ENCODE data around the gene ATP2C2. TPM values are rescaled to one million over a fixed set of nuclear protein-coding genes. Genes with fewer than 3 reads are reported as not detected.

ATP2C2 gene
- total and polyA plus RNA-seq, 9 of the 15 experiments (the other 6 are each of a cell fraction or from before 2014, with no cell fraction given): 0.75 TPM; not detected in 8

GRCh38 chr16:84500531-84500930, 132.2 kb downstream of the ATP2C2 start:
- peaks cover under 1% of the 10 kb centered on the region; the same call in 2 of the 3 replicates for H3K36me3 ChIP-seq (ENCODE audit: control insufficient read depth, insufficient read depth, low read length)
- POLR2A ChIA-PET: no interaction called here
- no peaks in the 10 kb centered on the region for H3K27me3 ChIP-seq (ENCODE audit: control insufficient read depth in 2 of 2, insufficient read depth in 2 of 2, low read length in 2 of 2)
- DNase-seq (ENCODE audit: extremely low read depth in 1 of 4, low spot score in 3 of 4): no peak
- H3K9ac ChIP-seq (ENCODE audit: insufficient read depth in 1 of 2, low read depth in 2 of 2, low read length in 2 of 2): no peak overlapping the region
- no peak for ATAC-seq
- in situ Hi-C loops (cut with MboI): no loop called here
- no peaks in the 10 kb centered on the region for H4K20me1 ChIP-seq (replicated peaks; ENCODE audit: control insufficient read depth, insufficient read depth, low read length)
- whole genome bisulfite sequencing (ENCODE audit: insufficient coverage, low coverage, missing lambda C conversion rate): 61% methylated on average over 13 of the region's 13 CpGs
- H3K9me3 ChIP-seq (replicated peaks; ENCODE audit: control insufficient read depth, insufficient read depth, low read depth, low read length): no peaks in the 10 kb centered on the region
- H3K9me1 ChIP-seq (ENCODE audit: control insufficient read depth, insufficient read depth, low read length): no peaks in the 10 kb centered on the region
- no peak overlapping the region for H3K4me2 ChIP-seq (ENCODE audit: insufficient read depth, low read length)
- peaks cover 6% of the 10 kb centered on the region for H3K79me2 ChIP-seq (ENCODE audit: control insufficient read depth, insufficient read depth, low read length)
- intact Hi-C loops (cut with micrococcal nuclease): no loop called here
- H3K4me1 ChIP-seq (replicated peaks in 1 of 2; ENCODE audit: control insufficient read depth in 2 of 2, insufficient read depth in 2 of 2, low read length in 2 of 2): peaks cover 19 to 26% of the 10 kb centered on the region in 2 experiments
- no peak overlapping the region for H3K27ac ChIP-seq (ENCODE audit: extremely low read depth, low read depth, low read length)
- H2AFZ ChIP-seq (ENCODE audit: low read depth, low read length): no peak overlapping the region
- FAIRE-seq: no peak
- CTCF ChIA-PET (ENCODE audit: low intra/inter-chr PET ratio): no interaction called here
- no peak overlapping the region for H3K4me3 ChIP-seq
- BruUV-seq (replicated peaks): no TSS peak
- TF ChIP-seq ZHX1 (conservative IDR thresholded peaks at IDR 0.05; ENCODE audit: low read length): no peak
- no peak for TF ChIP-seq ZFP36 (IDR thresholded peaks at IDR 0.05; ENCODE audit: low read depth, low read length, partially characterized antibody)
- TF ChIP-seq, protein P1, sequence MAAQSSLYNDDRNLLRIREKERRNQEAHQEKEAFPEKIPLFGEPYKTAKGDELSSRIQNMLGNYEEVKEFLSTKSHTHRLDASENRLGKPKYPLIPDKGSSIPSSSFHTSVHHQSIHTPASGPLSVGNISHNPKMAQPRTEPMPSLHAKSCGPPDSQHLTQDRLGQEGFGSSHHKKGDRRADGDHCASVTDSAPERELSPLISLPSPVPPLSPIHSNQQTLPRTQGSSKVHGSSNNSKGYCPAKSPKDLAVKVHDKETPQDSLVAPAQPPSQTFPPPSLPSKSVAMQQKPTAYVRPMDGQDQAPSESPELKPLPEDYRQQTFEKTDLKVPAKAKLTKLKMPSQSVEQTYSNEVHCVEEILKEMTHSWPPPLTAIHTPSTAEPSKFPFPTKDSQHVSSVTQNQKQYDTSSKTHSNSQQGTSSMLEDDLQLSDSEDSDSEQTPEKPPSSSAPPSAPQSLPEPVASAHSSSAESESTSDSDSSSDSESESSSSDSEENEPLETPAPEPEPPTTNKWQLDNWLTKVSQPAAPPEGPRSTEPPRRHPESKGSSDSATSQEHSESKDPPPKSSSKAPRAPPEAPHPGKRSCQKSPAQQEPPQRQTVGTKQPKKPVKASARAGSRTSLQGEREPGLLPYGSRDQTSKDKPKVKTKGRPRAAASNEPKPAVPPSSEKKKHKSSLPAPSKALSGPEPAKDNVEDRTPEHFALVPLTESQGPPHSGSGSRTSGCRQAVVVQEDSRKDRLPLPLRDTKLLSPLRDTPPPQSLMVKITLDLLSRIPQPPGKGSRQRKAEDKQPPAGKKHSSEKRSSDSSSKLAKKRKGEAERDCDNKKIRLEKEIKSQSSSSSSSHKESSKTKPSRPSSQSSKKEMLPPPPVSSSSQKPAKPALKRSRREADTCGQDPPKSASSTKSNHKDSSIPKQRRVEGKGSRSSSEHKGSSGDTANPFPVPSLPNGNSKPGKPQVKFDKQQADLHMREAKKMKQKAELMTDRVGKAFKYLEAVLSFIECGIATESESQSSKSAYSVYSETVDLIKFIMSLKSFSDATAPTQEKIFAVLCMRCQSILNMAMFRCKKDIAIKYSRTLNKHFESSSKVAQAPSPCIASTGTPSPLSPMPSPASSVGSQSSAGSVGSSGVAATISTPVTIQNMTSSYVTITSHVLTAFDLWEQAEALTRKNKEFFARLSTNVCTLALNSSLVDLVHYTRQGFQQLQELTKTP (IDR thresholded peaks at IDR 0.05; ENCODE audit: low read depth in 1 of 2, partially characterized antibody in 2 of 2): no peak
- TF ChIP-seq HNRNPH1 (optimal IDR thresholded peaks at IDR 0.05; ENCODE audit: low read depth, low read length): no peak
- TF ChIP-seq ATF7 (IDR thresholded peaks at IDR 0.05): no peak
- TF ChIP-seq ZC3H4 (CRISPR knock-in tag; IDR thresholded peaks at IDR 0.05; ENCODE audit: borderline replicate concordance): no peak
- no peak for TF ChIP-seq ERF (CRISPR knock-in tag; IDR thresholded peaks at IDR 0.05)
- no peak for TF ChIP-seq KDM1A (IDR thresholded peaks at IDR 0.05)
- TF ChIP-seq ETV6 (IDR thresholded peaks at IDR 0.05; ENCODE audit: borderline replicate concordance in 1 of 2, low read depth in 2 of 2, low read length in 1 of 2): no peak
- TF ChIP-seq ETV6 (CRISPR knock-in tag; IDR thresholded peaks at IDR 0.05; ENCODE audit: borderline replicate concordance): no peak
- TF ChIP-seq PML (IDR thresholded peaks at IDR 0.05; ENCODE audit: low read length): no peak
- no peak for TF ChIP-seq POLR2A (conservative IDR thresholded peaks at IDR 0.05)
- TF ChIP-seq TBL1XR1 (IDR thresholded peaks at IDR 0.05; ENCODE audit: low read length in 2 of 2): no peak
- TF ChIP-seq GABPB1 (CRISPR knock-in tag; IDR thresholded peaks at IDR 0.05): no peak
- TF ChIP-seq, protein P2, sequence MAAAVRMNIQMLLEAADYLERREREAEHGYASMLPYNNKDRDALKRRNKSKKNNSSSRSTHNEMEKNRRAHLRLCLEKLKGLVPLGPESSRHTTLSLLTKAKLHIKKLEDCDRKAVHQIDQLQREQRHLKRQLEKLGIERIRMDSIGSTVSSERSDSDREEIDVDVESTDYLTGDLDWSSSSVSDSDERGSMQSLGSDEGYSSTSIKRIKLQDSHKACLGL (CRISPR knock-in tag; IDR thresholded peaks at IDR 0.05; ENCODE audit: borderline replicate concordance, poor library complexity, severe bottlenecking): no peak
- TF ChIP-seq GATA2 (CRISPR knock-in tag; IDR thresholded peaks at IDR 0.05): no peak
- TF ChIP-seq HSF4 (CRISPR knock-in tag; IDR thresholded peaks at IDR 0.05; ENCODE audit: borderline replicate concordance): no peak

All from K562 (cell line).